Inflammatory macrophage (primary cell): ENCODE data around the gene ACTR1B.
"Not testable (repeated sequence)": the region's sequence is repeated elsewhere in the genome, so short reads cannot be mapped to it uniquely, and the experiment has no call there.

ENCODE experiments used
- DNase-seq, 2 donors: peaks; one replicate each; pipeline ENCODE4 v3.0.0-alpha.2; 2020 to 2022
- total RNA-seq, 18 experiments: gene quantifications; one replicate each; lab custom pipeline; 2026; ENCODE audit warnings: mixed read lengths in 6 of 18, inconsistent platforms in 2 of 18; lab: John Stamatoyannopoulos, UW

The ACTR1B gene
- 41.2 to 130 (median 69.7) reads per million in 18 experiments for total RNA-seq

DNA sequence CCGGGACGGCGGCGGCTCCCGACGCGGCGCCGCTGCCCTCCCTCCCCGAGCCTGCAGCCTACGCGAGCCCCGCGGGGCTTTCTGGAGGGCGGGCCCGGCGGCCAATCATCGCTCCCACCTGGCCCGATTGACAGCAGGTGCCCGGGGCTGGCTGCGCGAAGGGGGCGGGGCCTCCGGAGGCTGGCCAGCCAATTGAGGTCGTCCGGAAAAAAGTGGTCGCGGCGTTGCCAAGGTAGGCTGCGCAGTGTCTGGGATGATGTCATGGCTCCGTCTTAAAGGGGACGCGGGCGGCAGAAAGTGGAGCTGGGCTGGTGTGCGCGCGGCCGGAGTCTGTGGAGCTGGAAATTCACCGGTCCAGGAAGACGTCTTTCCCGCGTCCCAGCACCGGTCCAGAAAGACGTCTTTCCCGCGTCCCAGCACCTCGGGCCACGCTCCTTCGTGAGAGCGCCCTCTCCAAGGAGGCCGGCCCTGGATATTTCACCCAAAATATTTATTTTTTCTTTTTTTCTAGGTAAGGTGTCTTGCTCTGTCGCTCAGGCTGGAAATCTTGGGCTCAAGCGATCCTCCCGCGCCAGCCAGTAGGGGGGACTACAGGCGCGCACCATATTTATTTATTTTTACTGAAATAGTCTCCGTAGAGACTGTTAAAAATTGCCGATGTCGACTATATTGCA, at the start of gene ACTR1B:
Gene ACTR1B (minus strand): TSS at position 83 of the 674 bp plus-strand sequence. CDS start 154 bp downstream, outside the sequence.
- DNase-seq: peak; percentile 97 to 99

DNA sequence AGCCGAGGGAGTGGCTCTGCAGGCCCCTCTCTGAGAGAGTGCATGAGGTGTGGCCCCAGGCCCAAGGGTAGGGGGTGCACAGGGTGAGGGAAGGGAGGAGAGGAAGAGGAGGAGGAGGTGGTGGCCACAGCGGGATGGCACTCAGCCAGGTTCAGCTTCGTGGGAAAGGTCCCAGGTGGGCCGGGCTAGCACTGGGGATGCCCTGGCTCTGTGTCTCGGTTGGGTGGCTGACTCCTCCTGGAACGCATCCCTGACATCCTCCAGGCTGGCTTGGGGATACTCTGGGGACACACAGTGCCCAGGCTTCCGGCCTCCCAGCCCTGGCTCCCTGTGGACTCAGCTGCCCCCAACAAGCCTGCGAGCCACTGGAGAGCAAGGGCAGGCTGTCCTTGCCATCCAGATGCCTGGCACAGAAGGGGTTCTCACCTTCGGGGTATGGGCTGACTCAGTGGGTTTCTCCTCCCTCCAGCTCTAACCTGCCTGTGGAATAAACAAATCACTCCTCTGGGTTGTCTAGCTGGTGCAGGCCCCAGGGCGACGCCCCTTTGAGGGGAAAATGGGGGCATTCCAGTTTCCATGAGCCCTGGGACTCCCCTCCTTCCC, 49.0 kb upstream of the ACTR1B start:
- no peak for DNase-seq

- DNase-seq: not testable (repeated sequence)
These were observed 48.3 kb upstream of the ACTR1B start for GRCh38 chr2:97712175-97712574.

DNA sequence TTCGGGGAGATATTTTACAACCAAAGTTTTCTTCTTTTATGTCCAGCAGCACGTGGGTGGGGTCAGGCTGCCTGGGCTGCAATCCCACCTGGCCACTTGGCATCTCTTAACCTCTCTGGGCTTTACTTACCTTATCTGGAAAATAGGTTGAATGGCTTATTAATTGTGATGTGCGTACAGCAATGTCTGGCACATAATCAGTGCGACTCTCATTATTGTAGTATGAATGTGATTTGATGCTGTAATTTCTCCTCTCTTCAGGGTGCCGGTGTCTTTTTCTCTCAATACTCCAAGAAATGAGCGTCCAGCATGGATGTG, 47.5 kb upstream of the ACTR1B start:
- no peak for DNase-seq

DNA sequence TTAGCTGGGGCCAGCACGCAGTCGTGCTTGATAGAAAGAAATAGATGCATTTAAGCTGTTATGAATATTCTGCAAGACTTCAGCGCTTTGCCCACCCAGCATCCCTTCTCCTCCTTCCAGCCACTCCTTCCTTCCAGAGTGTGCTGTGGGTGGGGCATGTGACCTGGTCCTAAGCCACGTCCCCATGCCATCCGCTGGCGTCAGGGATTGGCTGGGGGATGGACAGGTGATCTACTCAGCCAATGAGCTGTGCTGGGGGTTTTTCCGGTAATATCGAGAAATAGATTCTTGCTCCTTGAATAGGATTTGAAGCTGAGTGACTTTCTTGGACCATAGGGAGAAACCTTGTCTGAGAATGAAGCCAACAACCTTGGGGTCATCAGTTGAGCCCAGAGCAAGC, 44.8 kb upstream of the ACTR1B start:
- DNase-seq: no peak

- DNase-seq: no peak
These were observed 44.2 kb upstream of the ACTR1B start for GRCh38 chr2:97708048-97708380.

DNA sequence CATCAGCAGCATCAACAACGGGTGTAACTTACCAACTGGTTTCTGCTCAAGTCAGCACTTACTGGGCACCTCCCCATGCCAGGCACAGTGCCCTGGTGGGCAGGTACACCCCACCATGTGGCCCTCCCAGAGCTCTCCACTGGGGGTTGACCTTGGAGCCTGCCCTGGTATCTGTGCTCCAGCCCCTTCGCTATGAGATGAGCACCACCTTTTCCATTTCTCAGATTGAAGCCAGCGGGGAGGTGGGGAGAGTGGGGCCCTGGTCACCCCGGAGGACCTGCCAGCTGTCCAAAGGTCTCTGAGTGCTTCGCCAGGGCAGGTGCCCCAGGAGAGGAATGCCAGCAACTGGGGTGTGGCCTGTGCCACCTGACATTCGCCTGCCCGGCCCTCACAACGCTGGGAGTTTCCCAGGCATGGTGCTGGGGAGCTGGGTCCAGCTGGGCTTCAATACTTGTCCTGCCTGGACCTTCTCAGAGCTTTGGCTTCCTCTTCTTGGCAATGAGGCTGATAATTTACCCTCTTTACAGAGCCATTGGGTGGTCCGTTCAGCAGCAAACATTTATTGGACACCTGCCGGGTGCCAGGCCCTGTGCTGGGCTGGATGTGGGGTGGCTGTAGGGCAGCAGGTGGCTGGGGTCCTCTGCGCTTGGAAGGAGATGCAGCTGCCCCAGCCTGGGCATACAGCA, 43.7 kb upstream of the ACTR1B start:
- no peak for DNase-seq

DNA sequence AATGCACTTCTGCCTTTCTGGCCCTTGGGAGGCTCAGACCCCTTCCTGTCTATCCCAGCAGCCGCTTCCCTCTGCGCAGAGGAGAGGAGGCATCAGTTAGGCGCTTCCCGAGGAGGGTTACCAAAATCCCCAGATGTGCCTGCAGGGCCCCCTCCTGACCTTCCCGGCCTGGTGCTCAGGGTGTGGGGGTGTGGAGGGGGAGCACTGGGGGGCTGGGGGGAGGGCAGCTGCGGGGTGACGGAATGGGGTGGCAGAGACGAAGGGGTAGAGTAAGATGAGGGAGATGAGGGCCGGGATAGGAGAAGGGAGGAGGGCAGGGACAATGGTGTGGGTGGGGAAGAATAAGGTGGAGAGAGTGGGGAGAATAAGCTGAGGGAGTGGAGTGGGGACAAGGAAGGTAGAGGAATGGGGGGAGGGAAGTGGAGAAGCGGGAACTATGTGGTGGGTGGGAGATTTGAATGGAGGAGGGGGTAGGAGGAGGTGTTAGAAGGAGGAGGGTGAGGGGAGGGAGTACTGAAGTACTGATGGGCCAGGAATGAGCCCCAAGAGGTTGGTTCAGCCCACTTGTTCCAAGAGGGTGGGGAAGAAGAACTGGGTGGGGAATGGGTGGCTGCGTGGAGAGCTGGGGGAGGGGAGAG, 43.0 kb upstream of the ACTR1B start:
- no peak for DNase-seq

DNA sequence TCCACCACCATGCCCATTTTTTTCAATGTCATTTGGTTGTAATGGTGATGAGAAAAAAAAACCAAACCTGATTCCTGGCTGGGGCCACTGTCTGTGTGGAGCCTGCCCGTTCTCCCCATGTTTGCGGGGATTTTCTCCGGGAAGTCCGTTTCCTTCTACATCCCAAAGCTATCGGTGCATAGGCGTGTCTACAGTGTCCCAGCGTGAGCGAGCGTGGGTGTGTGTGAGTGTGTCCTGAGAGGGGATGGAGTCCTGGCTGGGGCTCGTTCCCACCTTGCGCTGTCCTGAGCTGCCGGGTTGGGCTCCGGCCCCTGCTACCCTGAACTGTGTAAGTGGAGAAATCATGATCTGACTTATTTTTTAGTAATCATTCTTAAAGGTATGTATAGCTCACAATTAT, 42.3 kb upstream of the ACTR1B start:
- no peak for DNase-seq

- no peak for DNase-seq
These were observed 41.1 kb upstream of the ACTR1B start for GRCh38 chr2:97704989-97705388.

GRCh38 chr2:97703741-97704140, 39.9 kb upstream of the ACTR1B start:
- no peak for DNase-seq

- DNase-seq: no peak
These were observed 39.1 kb upstream of the ACTR1B start for GRCh38 chr2:97702731-97703470.

DNA sequence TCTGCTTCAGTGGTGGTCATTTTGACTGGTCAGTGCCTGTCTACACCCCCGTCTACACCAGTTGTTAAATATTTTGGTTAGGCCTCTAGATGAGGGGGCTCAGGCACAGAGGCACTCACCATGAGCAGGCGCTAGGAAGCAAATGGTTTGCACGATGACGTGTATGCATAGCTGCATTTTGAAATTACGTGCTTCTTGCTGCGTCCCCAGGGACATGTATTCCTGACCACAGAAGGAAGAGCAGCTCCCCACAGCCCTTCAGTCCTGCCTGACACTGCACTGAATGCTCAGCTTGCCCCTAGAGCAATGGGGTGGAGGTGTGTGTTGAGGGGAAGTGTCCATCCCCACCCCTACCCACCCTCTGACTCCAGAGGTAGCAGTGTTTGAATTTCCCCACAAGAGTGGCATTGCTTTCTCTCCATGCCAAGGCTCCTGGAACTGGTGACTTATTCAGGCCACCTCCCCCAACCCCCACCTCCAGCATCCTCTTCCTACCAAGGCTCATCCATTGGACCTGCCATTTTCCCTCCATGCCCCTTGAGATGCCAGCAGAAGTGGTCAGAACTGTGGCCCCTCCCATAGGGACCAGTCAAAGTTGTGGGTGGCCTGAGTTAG, 38.1 kb upstream of the ACTR1B start:
- DNase-seq: no peak

- no peak for DNase-seq
These were observed 37.3 kb upstream of the ACTR1B start for GRCh38 chr2:97701186-97701585.

GRCh38 chr2:97699765-97700444, 36.1 kb upstream of the ACTR1B start:
- DNase-seq: peak; percentile 79 to 81

GRCh38 chr2:97698530-97698929, 34.7 kb upstream of the ACTR1B start:
- no peak for DNase-seq

DNA sequence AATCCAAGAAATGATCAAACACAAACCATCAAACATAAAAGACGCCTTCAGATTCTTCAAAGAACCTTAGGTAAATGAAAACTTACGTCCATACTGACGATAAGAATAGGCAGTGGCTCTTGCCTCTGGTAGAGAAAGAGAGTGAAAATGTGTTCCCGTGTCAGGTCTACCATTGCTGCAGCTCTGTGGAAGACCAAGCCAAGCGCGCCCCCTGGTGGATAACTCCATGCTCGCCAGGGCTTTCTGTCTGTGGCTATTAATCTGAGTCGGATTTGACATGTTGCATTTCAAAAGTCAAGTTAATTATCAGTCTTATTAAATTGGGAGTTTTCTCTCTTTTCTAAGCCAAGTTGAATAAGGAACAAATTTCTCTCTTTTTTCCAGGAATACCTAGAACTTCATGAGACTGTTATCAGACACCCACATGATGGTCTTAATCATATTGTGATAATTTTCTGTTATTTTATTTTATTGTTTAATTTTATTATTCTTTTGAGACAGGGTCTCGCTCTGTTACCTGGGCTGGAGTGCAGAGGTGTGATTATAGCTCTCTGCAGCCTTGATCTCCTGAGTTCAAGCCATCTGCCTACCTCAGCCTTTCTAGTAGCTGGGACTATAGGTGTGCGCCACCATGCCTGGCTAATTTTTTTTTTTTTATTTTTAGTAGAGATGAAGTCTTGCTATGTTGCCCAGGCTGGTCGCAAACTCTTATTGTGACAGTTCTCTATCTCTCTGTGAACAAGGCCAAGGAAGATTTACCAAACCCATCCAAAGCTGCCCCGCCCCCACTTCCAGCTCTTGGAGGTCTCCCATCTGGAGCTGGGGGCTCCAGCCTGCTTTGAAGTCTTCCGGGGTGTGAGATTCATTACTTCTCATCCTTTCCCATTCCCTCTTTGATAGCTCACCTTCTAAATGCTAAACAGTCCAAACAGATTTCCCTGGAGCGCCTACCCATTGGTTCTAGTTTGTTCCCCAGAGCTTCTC, 33.7 kb upstream of the ACTR1B start:
- DNase-seq: peak; percentile 91

DNA sequence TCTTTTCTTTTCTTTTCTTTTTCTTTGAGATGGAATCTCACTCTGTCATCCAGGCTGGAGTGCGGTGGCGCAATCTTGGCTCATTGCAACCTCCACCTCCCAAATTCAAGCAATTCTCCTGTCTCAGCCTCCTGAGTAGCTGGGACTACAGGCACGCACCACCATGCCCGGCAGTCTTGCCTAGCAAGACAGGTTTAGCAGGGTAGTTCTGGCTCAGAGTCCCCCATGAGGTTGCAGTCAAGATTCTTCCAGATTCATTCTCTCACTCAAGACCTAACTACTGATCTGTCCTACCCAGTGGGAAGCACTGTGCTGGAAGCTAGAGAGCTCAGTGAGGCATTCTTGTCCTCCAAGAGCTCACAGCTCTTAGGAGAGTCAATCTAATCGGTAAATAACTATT, 31.9 kb upstream of the ACTR1B start:
- DNase-seq: no peak

- DNase-seq: no peak
These were observed 29.6 kb upstream of the ACTR1B start for GRCh38 chr2:97693476-97693875.

- no peak for DNase-seq
These were observed 27.3 kb upstream of the ACTR1B start for GRCh38 chr2:97691166-97691565.
